ENCODE results near the gene PPP1R13B.
"Not testable (repeated sequence)": the region's sequence is repeated elsewhere in the genome, so short reads cannot be mapped to it uniquely, and the experiment has no call there.

The PPP1R13B gene

GRCh38 chr14:103847451-103848174, at the start of gene PPP1R13B:
Gene PPP1R13B, minus strand, starts transcription at chr14:103847575. Its CDS starts 268 bp downstream, at chr14:103847307.
- peak; percentile 88 for DNase-seq

GRCh38 chr14:103896578-103896977, 49.2 kb upstream of the PPP1R13B start:
- no peak for DNase-seq

DNA sequence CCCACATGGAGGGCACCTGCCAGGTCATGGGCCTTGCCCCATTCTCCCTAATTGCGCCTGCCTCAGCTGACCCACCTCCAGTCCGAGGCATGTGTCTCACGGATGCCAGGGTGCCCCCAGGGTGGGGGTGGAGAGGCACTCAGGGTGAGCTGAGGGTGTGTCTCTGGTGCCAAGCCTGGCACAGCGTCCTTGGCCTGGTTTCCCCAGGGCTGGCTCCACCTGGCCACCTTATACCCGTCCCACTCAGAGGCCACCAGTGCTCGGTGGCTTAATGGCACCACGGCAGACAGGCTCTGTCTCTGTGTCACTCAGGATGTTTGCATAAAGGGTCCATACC, 47.3 kb upstream of the PPP1R13B start:
- DNase-seq: no peak

GRCh38 chr14:103894034-103894722, 46.8 kb upstream of the PPP1R13B start:
- no peak for DNase-seq

- DNase-seq: no peak
Measured at GRCh38 chr14:103892247-103892646, 44.9 kb upstream of the PPP1R13B start.

DNA sequence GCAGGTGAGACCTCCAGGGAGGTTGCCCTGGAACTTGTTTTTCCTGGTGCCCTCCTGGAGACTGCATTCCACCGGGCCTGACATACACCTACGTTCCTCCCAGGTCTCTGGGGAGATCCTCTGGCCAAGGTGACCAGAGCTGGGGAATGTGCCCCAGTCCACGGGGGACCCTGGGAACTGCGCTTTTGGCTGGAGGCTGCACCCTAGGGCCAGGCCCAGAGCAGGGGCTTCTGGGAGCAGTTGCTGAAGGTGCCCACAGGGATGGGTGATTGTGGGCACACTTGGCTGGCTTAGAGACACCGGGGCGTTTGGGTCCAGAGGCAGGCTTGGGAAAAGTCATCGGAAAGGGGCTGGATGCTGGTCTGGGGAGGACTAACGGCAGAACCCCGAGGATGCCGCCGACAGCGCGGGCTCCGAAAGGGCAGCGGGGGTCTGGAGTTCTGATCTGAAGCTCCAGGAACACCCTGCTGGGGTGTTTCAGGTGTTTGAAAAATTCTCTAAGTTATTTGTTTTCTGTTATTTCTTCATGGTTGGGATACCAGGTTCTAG, 44.4 kb upstream of the PPP1R13B start:
- DNase-seq: no peak

DNA sequence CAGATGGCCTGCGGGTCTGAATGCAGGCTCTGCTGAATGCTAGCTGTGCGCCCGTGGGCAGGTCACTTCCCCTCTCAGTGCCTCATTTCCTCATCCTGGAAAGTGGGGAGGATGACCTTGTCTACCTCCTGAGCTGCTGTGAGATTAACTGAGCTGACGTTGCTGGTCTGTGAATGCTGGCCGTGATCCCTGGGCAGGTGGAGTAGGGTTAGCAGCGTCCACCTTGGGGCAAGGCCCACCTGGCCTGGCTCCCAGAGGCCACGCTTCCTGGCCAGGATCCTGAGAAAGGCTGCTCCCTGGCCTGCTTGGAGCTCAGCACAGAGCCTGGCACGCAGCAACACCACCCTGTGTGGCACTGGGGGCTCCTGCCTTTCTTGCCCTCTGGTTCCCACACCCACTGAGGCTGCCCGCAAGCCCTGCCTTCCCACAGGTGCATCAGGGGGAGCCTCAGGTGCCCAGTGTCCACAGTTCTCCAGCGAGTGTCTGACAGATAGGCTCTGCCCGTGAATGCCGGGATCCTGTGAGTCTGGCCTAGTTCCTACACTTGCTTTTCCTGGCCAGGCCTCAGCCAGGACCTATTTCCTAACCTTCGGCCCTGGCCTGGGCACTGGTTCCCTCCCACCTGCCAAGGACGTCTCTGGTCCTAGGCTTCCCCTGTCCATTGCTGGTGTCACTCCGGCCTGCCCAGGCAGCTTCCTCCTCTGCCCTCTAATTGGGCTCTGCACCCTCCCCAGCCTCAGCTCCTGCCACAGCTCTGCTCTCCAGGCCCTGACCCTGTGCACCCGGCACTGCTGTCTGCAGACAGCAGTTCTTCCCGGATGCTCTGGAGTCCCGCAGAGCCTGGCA, 43.7 kb upstream of the PPP1R13B start:
- no peak for DNase-seq

DNA sequence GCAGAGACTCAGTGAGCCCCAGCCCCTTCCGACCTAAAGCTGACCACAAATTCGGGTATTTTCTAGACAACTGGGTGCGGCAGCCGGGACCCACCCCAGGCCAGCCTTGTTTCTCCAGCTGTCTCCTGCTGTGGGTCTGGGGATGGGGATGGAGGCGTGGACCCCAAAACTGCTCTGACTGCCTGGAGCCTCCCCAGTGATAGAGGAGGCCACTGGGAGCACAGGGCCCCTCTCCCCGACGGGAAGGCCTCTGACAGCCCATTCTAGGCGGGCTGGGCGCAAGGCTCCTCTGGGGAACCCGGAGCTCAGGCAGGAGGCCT, 42.6 kb upstream of the PPP1R13B start:
- no peak for DNase-seq

DNA sequence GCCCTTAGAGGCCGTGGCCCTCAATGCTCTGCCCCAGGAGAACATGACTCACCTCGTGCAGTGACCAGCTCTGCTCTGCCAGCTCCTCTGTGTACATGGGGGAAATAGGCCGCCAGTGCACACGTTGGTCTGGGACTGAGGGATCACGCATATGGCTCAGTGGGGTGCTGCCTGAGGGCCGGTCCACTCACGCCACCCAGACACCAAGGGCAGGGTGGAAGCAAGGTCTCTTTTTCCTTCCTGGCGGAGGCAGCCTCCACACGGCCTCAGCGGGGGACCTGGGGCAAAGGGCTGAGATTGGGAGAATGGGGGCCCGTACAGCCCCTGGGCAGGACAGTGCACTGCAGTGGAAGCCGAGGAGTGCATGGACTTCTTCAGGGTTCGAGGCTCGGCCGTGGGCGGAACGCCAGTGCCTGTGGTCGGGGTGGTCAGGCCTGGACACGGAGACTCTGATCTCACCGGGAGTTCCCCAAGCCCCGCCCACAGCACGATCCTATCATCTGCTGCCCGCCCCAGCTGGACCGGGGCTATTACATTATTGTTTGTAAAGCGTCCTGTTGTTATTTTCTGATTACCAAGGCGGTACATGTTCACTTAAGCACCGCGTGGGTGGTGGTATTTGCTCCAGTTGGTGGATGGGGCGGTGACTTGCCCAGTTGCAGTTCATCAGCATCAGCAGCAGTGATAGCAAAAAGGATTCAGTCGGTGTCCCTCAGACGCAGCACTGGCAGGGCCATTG, 42.1 kb upstream of the PPP1R13B start:
- DNase-seq: no peak

DNA sequence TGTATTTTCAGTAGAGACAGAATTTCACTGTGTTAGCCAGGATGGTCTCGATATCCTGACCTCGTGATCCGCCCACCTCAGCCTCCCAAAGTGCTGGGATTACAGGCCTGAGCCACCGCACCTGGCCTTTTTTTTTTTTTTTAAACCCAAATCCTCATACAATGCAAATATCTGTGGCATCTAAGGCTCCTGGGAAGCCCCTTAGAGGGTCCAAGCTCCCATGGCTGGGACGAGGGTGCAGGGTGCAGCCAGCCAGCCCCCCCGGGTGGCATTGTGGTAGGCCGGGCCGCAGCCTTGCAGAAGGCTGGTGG, 41.6 kb upstream of the PPP1R13B start:
- DNase-seq: not testable (repeated sequence)

DNA sequence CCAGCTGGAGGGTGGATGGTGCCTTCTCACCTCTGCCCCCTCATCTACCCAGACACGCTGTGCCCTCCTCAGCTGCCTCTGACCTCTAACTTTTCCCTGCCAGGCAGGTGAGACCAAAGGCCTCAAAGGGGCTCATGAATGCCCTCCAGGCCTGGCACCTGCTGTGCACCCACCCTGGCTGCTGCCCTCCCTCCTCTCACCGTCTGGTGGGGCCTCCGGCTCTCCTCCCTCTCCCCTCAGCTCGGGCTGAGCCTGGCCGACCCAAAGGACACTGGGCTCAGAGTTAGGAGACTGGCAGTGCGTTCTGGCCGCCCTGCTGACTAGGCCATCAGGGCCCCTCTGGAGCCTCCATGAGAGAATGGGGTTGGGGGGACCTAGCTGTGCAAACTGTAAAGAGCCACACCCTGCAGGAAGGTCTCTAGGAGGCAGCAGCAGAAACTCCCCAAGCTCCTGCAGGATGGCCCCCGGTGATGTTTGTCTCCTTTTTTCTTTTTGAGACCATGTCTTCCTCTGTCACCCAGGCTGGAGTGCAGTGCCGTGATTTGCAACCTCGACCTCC, 40.3 kb upstream of the PPP1R13B start:
- no peak for DNase-seq

- DNase-seq: no peak
Measured at GRCh38 chr14:103887170-103887501, 39.8 kb upstream of the PPP1R13B start.

- DNase-seq: no peak
Measured at GRCh38 chr14:103886304-103887169, 39.2 kb upstream of the PPP1R13B start.

- DNase-seq: no peak
Measured at GRCh38 chr14:103885509-103885932, 38.1 kb upstream of the PPP1R13B start.

DNA sequence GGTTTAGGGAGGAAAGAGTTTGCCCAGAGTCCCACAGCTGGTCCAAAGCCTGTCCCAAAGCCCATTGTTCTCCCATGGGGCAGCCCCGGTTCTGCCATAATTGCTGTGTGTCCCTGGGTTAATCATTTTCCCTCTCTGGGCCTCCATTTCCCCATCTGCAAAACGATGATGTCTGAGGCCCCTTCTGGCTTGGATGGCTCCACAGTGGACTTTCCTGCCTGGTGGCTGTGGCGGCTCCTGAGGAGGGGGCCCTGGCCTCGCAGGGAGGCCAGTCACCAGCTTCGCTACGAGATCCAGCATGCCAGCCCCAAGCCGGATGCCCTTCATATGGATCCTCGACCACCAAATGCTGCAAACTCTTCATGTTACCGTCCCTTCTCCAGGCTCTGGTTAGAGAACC, 37.5 kb upstream of the PPP1R13B start:
- no peak for DNase-seq

DNA sequence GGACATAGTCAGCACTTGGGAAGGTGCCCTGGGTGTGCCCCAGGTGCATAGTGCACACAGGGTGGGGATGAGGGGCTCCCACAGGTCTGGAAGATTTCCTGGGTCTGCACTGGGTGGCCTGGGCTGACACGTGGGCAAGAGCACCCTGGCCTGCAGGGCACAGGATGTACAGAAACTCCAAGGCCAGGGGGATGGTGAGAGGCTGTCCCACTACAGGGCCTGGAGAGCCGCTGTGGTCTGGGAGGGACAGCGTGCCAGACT, 35.8 kb upstream of the PPP1R13B start:
- DNase-seq: no peak

GRCh38 chr14:103882503-103883262, 35.3 kb upstream of the PPP1R13B start:
- no peak for DNase-seq

- no peak for DNase-seq
Measured at GRCh38 chr14:103881268-103882201, 34.2 kb upstream of the PPP1R13B start.

DNA sequence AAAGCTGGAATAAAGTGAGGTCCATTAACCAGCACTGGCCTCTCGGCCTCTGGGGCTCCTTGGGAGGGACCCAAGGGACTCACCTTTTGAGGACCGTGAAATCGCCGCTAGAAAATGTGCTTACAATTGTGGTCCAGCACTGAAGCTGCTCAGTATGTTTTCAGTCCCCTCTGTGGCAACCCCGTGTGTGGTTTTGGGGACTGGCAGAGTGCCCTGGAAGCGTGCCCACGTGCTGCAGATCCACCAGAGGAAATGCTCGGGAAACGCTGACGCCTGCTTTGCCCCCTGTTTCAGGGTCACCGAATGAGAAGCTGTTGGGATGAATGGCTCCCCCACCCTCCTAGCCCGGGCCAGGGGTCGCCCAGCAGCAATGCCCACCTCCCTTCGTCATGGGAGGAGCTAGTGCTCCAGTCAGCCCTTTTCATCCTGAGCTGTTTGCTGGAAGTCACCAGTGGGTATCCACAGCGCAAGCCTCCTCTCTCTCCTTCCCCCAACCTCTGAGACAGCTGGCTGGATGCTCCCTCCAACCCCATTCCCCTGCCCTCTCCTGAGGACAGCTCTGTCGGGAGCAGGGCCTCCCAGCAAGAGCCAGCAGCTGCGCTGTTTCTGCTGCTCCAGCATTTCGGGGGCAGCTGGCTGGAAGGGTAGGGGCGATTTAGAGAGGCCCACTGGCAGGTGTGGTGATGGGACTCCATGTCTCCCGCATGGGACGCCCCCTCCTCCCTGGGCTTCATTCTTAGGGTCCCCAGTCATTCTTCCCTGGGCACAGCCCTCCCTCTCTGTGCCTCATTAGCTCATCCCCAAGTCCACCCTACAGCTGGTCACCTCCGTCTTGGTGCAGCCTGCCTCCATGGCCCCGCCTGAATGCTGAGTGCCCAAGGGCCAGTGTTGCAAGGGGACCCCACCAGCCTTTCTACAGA, 33.2 kb upstream of the PPP1R13B start:
- DNase-seq: peak; percentile 77

Measured in EL (cell line).